ENCODE measurements around the gene ABHD17B. TPM values are rescaled to one million over a fixed set of nuclear protein-coding genes. Genes with fewer than 3 reads are reported as not detected.

Gene ABHD17B
- total RNA-seq, 1 donor from 2014 or later: 92.9 TPM

- no peak for DNase-seq (ENCODE audit: low read depth in 2 of 2)
Measured at GRCh38 chr9:71879644-71880174, 31.3 kb downstream of the ABHD17B start.

- DNase-seq (ENCODE audit: low read depth in 2 of 2): no peak
Measured at GRCh38 chr9:71878327-71879274, 32.4 kb downstream of the ABHD17B start.

- DNase-seq (ENCODE audit: low read depth in 2 of 2): no peak
Measured at GRCh38 chr9:71876829-71877228, 34.2 kb downstream of the ABHD17B start.

- DNase-seq (ENCODE audit: low read depth in 2 of 2): no peak
Measured at GRCh38 chr9:71876106-71876505, 34.9 kb downstream of the ABHD17B start.

- DNase-seq (ENCODE audit: low read depth in 2 of 2): no peak
Measured at GRCh38 chr9:71875345-71875744, 35.6 kb downstream of the ABHD17B start.

GRCh38 chr9:71863631-71864030, 47.4 kb downstream of the ABHD17B start:
- peak; percentile 23 to 60 for DNase-seq (ENCODE audit: low read depth in 2 of 2)

- peak; percentile 52 to 85 for DNase-seq (ENCODE audit: low read depth in 2 of 2)
Measured at GRCh38 chr9:71861618-71862017, 49.4 kb downstream of the ABHD17B start.

- no peak for DNase-seq (ENCODE audit: low read depth in 2 of 2)
Measured at GRCh38 chr9:71859939-71860338, 51.1 kb downstream of the ABHD17B start.

- peak in 1 of 2 donors; percentile 4 for DNase-seq (ENCODE audit: low read depth in 2 of 2)
Measured at GRCh38 chr9:71858812-71859211, 52.2 kb downstream of the ABHD17B start.

GRCh38 chr9:71858102-71858798, 52.7 kb downstream of the ABHD17B start:
- no peak for DNase-seq (ENCODE audit: low read depth in 2 of 2)

GRCh38 chr9:71857159-71857558, 53.8 kb downstream of the ABHD17B start:
- DNase-seq (ENCODE audit: low read depth in 2 of 2): no peak

GRCh38 chr9:71854811-71855210, 56.2 kb downstream of the ABHD17B start:
- no peak for DNase-seq (ENCODE audit: low read depth in 2 of 2)

GRCh38 chr9:71853084-71853483, 57.9 kb downstream of the ABHD17B start:
- no peak for DNase-seq (ENCODE audit: low read depth in 2 of 2)

- no peak for DNase-seq (ENCODE audit: low read depth in 2 of 2)
Measured at GRCh38 chr9:71850996-71851395, 60.0 kb downstream of the ABHD17B start.

GRCh38 chr9:71847892-71848291, 63.1 kb downstream of the ABHD17B start:
- no peak for DNase-seq (ENCODE audit: low read depth in 2 of 2)

- DNase-seq (ENCODE audit: low read depth in 2 of 2): no peak
Measured at GRCh38 chr9:71844808-71845207, 66.2 kb downstream of the ABHD17B start.

GRCh38 chr9:71839668-71840067, 71.3 kb downstream of the ABHD17B start:
- no peak for DNase-seq (ENCODE audit: low read depth in 2 of 2)

GRCh38 chr9:71835596-71835995, 75.4 kb downstream of the ABHD17B start:
- no peak for DNase-seq (ENCODE audit: low read depth in 2 of 2)

GRCh38 chr9:71830929-71831328, 80.1 kb downstream of the ABHD17B start:
- no peak for DNase-seq (ENCODE audit: low read depth in 2 of 2)

GRCh38 chr9:71830153-71830552, 80.8 kb downstream of the ABHD17B start:
- no peak for DNase-seq (ENCODE audit: low read depth in 2 of 2)

GRCh38 chr9:71826279-71826678, 84.7 kb downstream of the ABHD17B start:
- no peak for DNase-seq (ENCODE audit: low read depth in 2 of 2)

- no peak for DNase-seq (ENCODE audit: low read depth in 2 of 2)
Measured at GRCh38 chr9:71824257-71824656, 86.7 kb downstream of the ABHD17B start.

Measured in lung microvascular endothelial cell (primary cell).